HK-2 (cell line): ENCODE measurements around the gene SFMBT2.

ENCODE experiments used
- DNase-seq: peaks from one replicate; pipeline ENCODE4 v3.0.0-alpha.2; 2018; ENCODE audit not compliant: unreplicated experiment

SFMBT2 gene

GRCh38 chr10:7425691-7426090, 14.9 kb upstream of the SFMBT2 start:
- no peak for DNase-seq

GRCh38 chr10:7424919-7425318, 14.1 kb upstream of the SFMBT2 start:
- DNase-seq = no peak

DNA sequence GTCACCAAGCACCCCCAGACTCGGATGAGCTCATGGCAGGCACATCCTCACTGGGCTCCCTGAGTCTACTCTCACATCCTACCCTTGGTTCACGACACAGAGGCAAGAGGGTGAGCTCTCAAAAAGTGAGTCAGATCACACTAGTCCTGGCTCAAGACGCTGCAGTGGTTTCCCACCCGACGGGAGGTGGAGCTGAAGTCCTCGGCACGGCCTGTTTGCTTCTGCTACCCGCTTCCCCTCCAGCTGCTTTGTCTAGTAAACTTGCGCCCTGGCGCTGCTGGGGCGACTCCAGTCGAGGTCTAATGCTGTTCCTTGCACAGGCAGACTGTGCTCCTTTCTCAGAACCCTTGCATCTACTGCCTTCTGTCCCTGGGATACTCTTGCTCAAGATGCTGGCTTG, 13.5 kb upstream of the SFMBT2 start:
- no peak for DNase-seq

DNA sequence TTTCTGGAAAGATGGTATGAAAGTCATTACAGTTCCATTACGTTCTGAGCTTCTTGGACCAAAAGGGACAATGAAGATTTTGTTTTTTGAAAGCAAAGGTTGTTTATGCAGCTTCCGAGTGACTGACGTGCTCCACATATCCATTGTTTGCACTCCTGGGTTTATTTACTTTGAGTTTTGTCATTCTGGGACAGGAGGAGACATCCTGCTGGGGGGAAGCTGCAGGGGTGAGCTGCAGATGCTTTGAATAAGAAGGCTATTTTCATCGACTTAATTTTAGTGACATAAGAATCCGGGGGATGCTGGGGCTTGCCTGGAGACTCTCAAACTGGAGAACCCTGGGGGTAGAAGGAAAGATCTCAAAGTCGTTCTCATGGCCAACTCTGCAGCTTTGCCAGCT, 12.7 kb upstream of the SFMBT2 start:
- no peak for DNase-seq

- DNase-seq = no peak
Measured at GRCh38 chr10:7421526-7421925, 10.7 kb upstream of the SFMBT2 start.

- DNase-seq = no peak
Measured at GRCh38 chr10:7419998-7420397, 9.2 kb upstream of the SFMBT2 start.

DNA sequence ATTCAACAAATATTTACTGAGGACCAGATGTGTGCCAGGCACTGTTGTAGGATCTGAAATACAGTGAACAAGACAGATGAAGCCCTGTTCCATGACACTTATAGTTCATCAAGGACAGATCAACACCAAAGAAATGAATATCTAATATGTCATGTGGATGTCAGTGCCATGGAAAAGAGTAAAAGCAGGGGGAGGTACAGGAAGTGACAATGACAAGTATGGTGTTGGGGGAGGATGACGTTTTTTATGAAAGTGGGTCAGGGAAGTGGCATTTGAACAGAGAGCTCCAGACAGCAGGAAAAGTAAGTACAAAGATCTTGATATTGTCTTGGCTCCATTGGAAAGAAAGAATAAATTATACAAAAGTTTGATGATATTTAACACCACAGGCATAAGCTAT, 7.0 kb upstream of the SFMBT2 start:
- DNase-seq = no peak

GRCh38 chr10:7417103-7417623, 6.3 kb upstream of the SFMBT2 start:
- no peak for DNase-seq

DNA sequence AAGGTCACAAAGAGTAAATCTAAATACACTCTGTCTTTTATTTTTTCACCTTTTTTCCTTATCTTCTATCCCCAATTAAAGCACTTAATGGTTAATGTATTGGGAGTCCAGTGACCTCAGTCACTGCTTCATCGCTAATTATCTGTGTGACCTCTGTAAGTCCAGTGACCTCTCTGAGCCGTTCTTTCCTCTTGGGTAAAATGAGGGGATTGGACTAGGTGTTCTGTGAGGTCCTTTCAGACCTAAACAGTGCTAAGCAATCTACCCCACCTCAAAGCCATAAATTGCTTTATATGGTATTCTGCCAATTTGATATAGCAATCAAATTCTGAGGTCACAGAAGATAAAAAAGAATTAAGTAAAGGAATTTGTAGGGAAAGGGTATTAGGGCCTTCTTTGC, 3.9 kb upstream of the SFMBT2 start:
- DNase-seq = no peak

DNA sequence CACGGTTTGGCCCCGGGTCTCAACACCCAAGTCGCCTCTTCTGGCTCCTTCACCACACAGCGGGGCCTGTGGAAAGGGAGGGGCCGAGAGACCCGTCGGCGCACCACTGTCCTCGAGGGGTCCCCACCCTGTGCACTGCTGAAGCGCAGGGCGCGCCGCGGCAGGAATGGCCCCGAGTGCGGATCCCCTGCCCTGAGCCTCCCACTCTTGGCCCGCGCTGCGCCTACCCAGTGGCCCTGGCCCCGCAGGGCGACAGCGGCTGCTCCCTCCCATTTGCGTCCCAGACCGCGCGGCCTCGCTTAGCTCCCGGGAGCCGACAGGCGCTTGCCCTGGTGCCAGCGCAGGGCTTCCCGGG, 2.1 kb upstream of the SFMBT2 start:
- no peak for DNase-seq

DNA sequence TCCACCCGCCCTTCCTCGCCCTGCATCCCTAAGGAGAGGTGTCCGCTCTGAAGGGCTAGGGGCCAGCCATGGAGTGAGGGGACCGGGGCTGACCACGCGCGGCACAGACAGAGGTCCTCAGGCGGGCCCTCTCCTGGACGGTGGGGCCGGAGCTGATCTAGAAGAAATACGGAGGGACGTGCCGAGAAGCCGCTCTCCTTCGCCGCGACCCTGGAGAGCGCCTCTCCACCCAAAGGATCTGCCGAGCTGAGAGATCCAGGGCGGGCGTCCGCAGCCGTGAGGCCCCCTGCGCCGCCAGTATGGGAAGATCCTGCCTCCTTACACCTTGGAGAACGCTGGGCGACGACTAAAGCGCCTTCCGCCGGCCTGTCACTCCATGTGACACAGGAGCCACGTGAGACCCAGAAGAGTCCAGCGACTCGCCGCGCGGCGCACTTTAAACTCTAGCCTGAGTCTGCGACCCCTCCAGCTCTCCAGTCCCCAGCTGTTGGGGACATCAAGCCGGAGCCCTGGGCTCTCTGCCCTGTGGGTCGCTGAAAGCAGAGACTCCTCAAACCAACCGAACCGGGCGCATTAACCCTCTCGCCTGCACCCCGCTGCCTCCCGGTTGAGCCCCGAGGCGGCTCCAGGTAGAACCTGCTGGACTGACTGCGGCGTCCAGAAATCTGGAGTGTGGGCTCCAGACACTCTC, 1.5 kb upstream of the SFMBT2 start:
- no peak for DNase-seq

GRCh38 chr10:7411671-7412128, 866 bp upstream of the SFMBT2 start:
- DNase-seq = no peak

DNA sequence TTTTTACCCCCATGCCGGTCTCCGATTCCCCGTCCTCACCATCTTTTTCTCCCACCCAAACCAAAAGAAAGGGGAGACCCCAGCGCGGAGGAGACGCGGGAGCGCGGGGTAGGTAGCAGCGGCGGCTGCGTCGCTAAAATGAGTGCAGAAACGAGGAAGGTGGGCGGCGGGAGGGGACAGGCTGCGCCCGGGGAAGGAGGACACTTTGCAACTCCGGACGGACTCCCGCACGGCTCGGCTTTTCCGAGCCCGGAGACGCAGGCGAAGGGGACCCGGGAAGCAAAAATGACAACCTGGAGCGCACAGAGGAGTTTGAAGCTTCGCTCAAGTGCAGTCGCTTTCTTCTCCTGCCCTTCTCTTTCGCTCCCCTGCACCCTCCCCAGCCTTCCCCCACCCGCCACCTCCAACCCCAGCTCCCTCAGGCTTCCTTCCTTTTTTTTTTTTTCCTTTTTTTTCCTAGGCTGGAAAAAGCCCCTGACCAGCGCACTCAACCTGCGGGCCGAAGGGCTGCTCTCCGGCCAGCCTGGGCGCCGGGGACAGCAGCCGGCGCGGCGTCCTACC, 453 bp downstream of the SFMBT2 start:
- DNase-seq = no peak

- no peak for DNase-seq
Measured at GRCh38 chr10:7409732-7410168, 1.1 kb downstream of the SFMBT2 start.

DNA sequence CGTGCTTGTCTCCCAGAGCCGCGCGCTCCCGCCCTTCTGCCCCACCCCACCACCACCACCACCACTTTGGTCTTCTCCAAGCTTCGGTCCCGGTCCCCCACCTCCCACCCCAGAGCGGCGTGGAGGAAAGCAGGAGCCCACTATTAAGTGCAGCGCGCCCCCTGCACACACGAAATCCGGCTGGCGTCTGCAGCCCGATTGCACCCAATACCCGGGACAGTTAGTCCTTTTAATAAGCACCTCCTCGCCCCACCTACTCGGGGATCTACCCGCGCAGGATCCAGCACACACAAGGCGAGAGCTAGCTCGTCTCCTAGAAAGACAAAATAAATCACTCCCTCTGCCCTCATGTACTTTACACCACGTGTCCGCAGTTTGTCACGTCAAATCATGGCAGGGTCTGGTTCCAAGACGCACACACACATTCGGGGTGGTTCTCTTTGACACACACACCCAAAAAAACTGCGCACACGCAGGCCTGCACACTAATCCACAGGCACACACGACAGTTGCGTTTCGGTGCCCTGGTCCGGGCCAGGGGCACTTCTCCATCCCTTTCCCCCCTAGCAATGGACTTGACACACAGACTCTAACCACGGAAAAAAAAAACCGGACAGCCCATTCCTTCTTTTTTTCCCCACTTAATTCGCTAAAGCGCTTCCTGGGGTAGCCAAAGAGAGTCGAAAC, 1.6 kb downstream of the SFMBT2 start:
- DNase-seq = no peak

DNA sequence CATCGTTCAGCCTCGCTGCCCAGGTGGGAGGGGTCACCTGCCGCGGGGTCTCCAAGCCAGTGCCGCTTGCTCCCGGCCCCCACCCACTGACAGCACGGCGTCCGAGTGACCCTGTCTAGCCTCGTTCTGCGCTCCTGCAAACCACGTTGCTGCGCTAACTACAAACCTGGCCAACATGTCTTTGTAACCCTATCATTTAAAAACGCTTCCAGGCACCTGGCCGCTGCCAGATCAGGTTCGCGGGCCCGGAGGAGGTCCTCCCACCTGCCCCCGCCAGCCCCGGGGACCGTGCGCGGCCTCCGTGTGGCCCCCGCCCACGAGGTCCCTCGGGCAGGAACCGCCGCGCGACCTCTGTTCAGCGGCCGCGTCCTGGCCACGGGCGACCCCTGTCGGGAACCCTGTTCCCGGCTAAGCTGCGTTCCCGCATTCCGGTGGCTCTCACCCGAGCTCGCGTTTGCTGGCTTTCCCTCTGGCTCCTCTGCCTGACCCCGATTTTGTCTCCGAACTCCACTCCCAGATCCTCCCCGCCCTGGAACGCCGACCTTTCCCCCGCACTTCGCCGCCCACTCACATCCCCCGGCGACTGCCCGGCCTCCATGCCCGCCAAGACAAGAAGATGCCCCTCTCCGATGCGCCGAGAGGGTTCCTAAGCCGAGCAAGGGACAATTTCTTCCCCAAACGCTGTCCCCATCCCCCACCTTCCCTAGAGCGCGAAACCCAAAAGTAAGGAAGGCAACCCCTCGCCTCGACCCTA, 2.4 kb downstream of the SFMBT2 start:
- DNase-seq = no peak

- no peak for DNase-seq
Measured at GRCh38 chr10:7407368-7408290, 3.2 kb downstream of the SFMBT2 start.

DNA sequence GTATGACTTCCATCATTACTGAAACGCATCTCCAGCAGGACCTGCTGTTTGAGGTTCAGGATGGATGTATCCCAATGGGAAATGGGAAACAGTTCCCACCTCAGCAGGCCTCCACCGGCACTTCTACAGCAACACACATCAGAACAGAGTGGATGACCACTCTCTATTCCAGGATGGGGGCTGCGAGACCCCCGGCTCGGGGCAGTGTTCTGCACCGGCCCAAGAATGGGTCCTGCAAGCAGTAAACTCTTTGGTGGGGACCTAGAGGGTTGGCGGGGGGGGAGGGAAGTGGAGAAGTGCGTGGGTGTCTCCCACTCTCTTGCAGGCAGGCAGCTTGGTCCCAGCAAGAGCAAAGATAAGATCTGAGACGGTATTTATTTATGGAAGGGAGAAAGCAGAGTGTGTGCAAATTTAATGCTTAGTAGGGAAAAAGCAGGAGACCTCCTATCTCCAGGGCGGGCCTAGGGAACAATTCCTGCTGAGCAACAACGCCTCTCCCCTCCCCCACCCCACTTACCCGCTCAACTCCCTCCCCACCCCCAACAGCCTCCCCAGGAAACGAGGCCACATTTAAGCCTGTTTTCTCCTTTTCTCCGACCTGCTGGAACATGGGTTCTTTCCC, 4.0 kb downstream of the SFMBT2 start:
- DNase-seq = no peak

- DNase-seq = no peak
Measured at GRCh38 chr10:7405637-7406036, 5.2 kb downstream of the SFMBT2 start.

DNA sequence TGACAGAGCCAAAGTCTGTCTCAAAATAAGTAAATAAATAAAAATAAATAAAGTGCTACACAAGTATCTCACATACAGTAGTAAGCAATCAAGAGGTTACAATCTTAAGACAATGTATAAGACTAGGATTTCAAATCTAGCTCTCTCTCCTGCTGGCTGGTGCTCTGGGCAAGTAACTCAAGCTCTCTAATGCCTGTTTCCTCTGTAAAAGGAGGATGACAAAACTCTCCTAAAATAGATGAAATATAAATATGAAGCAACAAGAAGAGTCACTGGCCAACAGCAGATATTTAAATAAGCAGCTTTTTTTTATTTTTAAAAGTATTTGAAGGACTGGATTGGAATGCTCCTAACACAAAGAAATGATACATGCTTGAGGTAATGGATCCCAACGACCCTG, 7.2 kb downstream of the SFMBT2 start:
- no peak for DNase-seq

DNA sequence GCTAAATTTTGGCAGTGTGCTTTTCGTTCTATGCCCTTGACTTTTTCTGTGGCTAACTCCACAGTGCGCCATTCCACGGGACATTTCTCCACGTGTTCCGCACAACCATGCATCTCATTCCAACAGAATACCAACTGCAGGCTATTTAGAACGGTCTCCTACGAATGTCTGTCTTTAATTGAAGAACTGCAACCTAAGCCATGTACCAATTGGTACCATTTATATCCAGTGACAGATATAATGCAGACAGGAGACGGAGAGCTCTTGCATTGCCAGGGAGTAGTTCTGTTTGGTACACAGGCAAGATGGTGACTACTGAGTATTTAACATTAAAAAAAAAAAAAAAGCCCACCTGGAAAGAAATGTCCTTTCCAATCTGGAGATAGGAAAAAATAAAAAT, 9.1 kb downstream of the SFMBT2 start:
- no peak for DNase-seq
